CD4-positive, alpha-beta T cell treated with Interleukin-2 at 100 ng/mL for 4 hours (primary cell): ENCODE results near the gene SGSM2.

Experiments
- DNase-seq: peaks from one replicate; pipeline ENCODE4 v3.0.0-alpha.2; 2020; ENCODE audit warnings: low spot score

SGSM2 gene

GRCh38 chr17:2386400-2387085 lies 49.2 kb downstream of the SGSM2 start:
- no peak for DNase-seq

- no peak for DNase-seq
These were observed 50.1 kb downstream of the SGSM2 start for GRCh38 chr17:2387086-2388019.

GRCh38 chr17:2388020-2388682 lies 50.9 kb downstream of the SGSM2 start:
- no peak for DNase-seq

GRCh38 chr17:2388683-2389055 lies 51.4 kb downstream of the SGSM2 start:
- DNase-seq = no peak

DNA sequence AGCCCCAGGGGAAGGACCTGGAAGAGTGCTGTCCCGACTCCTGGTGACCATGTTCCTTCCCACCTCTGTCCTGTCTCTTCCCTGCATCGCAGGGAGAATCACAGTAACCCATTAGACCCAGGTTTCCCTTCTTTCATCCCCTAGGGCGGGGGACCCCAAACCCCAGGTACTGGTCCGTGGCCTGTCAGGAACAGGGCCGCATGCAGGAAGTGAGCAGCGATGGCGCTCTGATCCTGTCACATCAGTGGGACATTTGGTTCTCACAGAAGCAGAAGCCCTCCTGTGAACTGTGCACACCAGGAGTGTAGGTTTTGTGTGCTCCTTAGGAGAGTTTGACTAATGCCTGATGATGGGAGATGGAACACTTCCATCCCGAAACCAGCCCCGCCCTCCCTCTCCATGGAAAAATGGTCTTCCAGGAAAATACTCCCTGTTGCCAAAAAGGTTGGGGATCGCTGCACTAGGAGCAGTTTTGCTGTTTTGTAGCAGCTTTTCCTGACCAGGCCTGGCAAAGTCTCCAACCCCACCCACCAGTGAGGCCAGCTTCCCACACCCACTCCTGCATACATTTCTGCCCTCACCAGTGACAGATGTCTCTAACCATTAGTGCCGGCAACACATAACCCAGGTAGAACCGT lies 53.0 kb downstream of the SGSM2 start:
- DNase-seq = no peak

DNA sequence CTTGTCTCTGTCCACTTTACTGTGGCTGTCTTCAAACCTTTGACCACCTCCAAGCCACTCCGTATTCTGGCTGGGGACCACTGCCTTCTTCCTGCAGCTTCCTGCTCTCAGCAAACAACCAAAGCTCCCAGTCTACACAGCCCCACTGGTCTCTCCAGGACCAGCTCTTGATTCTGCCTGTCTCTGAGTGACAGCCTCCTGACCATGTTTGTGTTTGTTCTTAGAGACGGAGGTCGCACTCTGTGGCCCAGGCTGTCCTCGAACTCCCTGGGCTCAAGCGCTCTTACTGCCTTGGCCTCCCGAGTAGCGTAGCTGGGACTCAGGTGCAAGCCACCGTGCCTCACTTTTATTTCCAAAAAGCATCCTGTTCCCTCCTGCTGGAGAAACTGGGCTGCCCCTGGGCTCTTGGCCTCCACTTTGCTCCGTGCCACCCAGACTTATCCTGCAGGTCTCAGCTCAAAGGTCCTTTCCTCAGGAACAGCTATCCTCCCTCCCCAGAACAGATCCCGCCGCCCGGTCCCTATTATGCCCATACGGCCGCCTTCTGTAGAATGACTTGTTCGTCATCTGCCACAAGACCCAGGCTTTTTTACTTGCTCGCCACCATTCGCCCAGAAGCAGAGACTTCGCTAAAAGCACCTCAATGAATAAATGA lies 54.4 kb downstream of the SGSM2 start:
- no peak for DNase-seq

DNA sequence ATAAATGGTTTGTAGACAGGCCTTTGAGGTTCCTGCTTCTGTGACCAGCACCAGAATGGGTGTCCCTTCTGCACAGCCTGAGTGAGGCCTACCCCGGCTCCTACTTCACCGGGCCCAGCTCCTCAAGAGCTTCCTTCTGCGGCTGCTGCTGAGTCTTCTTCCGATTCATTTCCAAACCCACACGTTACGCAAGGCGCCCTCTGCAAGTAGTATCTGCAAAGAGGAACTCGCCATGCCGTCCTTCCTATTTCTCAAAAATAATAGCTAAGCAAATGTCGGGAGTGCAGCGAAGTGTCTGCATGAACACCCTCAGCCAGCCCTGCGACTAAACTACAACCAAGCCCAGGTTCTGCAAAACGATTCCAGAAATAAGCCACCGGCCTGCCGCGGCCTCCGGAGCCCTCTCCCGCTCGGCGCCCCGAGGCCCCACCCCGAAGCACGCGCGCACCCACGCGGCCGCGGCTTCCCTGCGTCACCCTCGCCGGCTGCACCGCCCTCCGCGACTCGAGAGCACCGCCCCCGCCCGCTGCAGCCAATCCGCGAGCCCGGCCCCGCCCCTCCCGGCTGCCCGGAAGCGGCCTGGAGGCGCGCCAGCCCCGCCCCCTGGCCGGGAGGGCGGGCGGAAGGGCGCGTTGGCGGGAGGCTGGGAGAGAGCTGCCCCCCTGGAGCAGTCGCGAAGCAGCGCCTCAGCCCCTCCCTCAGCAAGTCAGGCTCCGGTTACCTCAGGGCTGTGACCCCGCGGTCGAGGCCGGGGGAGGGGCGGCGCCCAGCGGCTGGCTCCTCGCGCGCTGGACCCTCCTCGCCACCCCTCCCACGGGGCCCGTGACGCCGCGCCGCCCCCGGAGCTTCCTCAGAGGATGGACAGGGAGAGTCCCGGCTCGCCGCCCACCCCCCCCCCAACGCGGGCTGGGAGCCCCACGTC lies 55.2 kb downstream of the SGSM2 start:
- DNase-seq = peak; percentile 97

DNA sequence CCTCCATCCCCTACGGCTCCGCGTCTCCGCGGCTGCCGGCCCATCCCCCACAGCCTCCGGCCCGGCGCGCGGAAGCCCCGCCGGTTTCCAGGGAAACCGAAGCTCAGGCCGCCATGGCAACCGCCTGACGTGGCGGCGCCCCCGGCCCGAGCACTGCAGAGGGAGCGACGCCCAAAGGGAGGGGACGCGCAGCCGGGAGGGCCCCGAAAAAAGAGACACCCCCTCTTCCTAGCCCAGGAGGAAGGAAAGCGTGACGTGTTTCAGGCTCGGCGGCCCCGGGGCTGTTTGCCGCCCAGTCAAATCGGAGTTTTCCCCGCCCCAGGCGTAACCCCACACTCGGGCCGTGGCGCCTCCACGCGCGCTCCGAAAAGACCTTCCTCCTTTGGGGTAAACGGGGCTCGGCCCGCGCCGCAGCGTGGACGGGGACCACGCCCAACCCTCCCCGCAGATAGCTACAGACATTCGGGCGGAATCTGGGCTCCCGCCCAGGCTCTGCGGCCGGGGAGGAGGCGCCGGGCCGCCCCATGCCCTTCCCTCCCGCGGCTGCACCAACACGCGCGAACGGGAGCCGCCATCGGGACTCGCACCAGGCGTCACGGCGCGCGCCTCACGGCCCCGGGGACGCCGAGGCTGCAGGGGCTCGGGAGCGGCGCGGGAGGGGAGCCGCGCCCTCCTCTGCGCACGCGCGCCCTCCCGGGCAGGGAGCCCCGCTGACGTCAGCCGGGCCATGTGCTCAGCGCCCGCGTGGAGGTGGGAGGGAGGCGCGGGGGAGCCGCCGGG lies 56.1 kb downstream of the SGSM2 start:
- DNase-seq = peak; percentile 92

- no peak for DNase-seq
These were observed 56.9 kb downstream of the SGSM2 start for GRCh38 chr17:2393954-2394749.

DNA sequence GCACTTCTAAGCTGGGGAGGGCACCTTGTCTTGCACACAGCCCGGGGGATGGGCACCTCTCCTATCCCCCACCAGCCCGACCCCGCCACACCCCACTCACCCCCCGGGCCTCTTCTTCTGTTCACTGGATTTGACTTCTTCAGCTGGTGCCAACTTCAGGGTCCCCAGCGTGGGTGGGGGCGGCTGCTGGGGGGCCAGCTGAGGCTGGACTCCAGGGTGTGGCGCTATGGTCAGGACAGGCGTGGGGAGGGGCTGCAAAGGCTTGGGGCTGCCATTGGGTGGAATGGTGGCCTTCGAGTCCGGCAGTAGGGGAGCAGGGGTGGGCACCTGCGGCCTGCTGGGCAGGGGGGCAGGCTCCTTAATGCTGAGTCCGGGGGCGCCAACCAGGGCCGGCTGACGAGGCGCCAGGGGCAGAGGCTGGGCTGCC lies 57.5 kb downstream of the SGSM2 start:
- DNase-seq = no peak

DNA sequence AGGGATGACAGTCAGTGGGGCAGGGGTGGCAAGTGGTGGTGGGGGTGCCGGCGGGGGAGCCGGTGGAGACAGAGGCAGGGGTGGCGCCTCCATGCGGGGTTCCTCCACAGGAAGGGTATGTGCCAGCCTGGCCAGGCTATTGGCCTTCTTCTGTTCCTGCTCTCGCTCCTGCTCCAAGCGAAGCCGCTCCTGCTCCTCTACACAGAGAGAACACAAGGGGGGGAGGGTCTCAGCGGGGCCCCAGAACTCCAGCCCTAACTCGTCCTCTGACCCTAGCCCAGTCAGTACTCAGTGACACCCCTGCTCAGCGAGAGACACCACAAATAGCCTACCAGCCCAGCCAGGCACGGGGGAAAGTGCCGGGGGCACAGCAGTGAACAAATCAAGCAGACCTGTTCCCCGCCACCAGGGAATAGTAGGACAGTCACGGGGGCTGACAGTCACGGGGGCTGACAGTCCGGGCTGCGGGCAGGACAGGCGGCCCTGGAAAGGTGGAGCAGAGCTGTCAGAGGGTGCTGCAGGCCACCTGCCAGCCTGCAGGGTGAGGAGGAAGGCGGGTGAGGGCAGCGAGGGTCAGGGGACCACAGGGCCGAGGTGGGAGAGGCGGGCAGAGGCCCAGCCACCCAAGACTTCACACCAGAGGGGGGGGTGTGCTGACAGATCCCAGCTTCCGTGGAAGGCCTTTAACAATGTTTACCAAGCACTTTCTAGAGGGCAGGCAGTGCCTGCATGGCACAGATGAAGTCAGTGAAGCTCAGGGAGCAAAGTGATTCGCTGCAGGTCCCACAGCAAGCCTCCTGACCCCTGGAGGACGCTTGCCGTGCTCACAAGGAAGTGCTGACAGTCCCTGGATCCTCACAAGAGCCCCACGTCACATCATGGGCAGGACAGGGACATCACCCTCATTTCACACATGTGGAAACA lies 58.2 kb downstream of the SGSM2 start:
- DNase-seq = no peak

GRCh38 chr17:2396192-2396567 lies 58.9 kb downstream of the SGSM2 start:
- DNase-seq = no peak

GRCh38 chr17:2396568-2397246 lies 59.4 kb downstream of the SGSM2 start:
- DNase-seq = peak; percentile 48

- no peak for DNase-seq
These were observed 60.2 kb downstream of the SGSM2 start for GRCh38 chr17:2397247-2398171.

DNA sequence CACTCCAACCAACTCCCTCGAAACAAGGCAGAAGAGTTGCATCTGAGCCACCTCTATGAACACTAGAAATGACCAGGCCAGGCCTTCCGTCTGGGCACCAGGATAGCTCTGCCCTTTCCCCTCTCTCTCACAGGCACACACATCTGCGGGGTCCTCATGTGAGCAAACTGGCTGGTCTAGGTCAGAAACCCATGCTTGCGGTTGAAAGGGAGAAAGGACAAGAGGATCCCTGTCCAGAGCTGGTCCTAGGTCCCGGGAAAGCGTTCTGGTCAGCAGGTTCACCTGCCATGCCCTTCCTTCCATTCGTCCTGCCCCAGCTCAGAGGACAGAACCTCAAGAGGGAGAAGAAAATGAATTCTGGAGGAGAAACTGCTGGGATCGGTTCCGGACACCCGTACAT lies 60.9 kb downstream of the SGSM2 start:
- no peak for DNase-seq
